H1 (cell line): Measurements from ENCODE around the gene ZPBP. TPM values are rescaled to one million over a fixed set of nuclear protein-coding genes. Genes with fewer than 3 reads are reported as not detected.

Experiments used
- CTCF ChIA-PET: fragments of 300-600 bp; sonication (Branson Sonifier 250); formaldehyde crosslinking; loops from one replicate; lab custom pipeline; 2021; ENCODE audit not compliant: partially characterized antibody; lab: Charles Lee
- POLR2A ChIA-PET: fragments of 300-600 bp; sonication (Branson Sonifier 250); formaldehyde crosslinking; loops from one replicate; lab custom pipeline; 2021; ENCODE audit warnings: inconsistent platforms; ENCODE audit not compliant: partially characterized antibody; lab: Charles Lee
- DNase-seq, 2 experiments: peaks; one replicate each; pipeline versions ENCODE4 v3.0.0 to v3.0.0-alpha.2; 2010 to 2022; ENCODE audit warnings: low spot score in 2 of 2, low read depth in 1 of 2, mixed read lengths in 1 of 2
- FAIRE-seq: peaks from 2 replicates; lab custom pipeline; 2011; peaks lifted over from hg19 to GRCh38; lab: Jason Lieb, UNC
- H2AFZ ChIP-seq: 2 replicates; pipeline ENCODE4 v1.8.1; 2012; ENCODE audit warnings: low read length, inconsistent platforms
- H2AK5ac ChIP-seq: 2 replicates; pipeline ENCODE4 v1.6.1; 2013; ENCODE audit warnings: low read depth, low read length
- H2BK120ac ChIP-seq: replicated peaks from 2 replicates; pipeline ENCODE3; 2013; ENCODE audit warnings: low read depth, low read length, inconsistent platforms
- H2BK12ac ChIP-seq: 2 replicates; pipeline ENCODE4 v1.6.1; 2013; ENCODE audit warnings: low read depth, low read length
- H2BK15ac ChIP-seq: 2 replicates; pipeline ENCODE4 v1.6.1; 2013; ENCODE audit warnings: low read length
- H2BK20ac ChIP-seq: 2 replicates; pipeline ENCODE4 v1.6.1; 2013; ENCODE audit warnings: low read length
- H2BK5ac ChIP-seq: 2 replicates; pipeline ENCODE4 v1.6.1; 2013; ENCODE audit warnings: low read depth, low read length
- H3K14ac ChIP-seq: 2 replicates; pipeline ENCODE4 v1.6.1; 2013; ENCODE audit warnings: inconsistent platforms; ENCODE audit not compliant: insufficient read length
- H3K18ac ChIP-seq: 2 replicates; pipeline ENCODE4 v1.6.1; 2013; ENCODE audit warnings: low read length; ENCODE audit errors: extremely low read depth
- H3K23ac ChIP-seq: 2 replicates; pipeline ENCODE4 v1.6.1; 2013; ENCODE audit warnings: inconsistent platforms; ENCODE audit not compliant: insufficient read length
- H3K23me2 ChIP-seq: 2 replicates; pipeline ENCODE4 v1.6.1; 2013; ENCODE audit warnings: low read depth, low read length
- H3K27ac ChIP-seq: 2 replicates; pipeline ENCODE4 v1.6.1; 2011; ENCODE audit warnings: low read depth, low read length, inconsistent platforms
- H3K27me3 ChIP-seq, 4 experiments: replicated peaks in 1 of 4; 1 replicate in 1 of 4; 2 replicates in 3 of 4; pipeline versions ENCODE4 v1.6.1 to v1.8.1; 2011 to 2013; ENCODE audit warnings: low read length in 3 of 4, mild to moderate bottlenecking in 3 of 4, inconsistent platforms in 2 of 4, mixed read lengths in 2 of 4, moderate library complexity in 1 of 4; ENCODE audit not compliant: control insufficient read depth in 3 of 4, insufficient read depth in 3 of 4; ENCODE audit errors: extremely low read depth in 1 of 4
- H3K36me3 ChIP-seq, 4 experiments: 2 replicates each; pipeline versions ENCODE4 v1.6.1 to v1.8.1; 2011 to 2013; ENCODE audit warnings: mild to moderate bottlenecking in 4 of 4, low read length in 3 of 4, moderate library complexity in 2 of 4, control low read depth in 1 of 4, inconsistent platforms in 1 of 4; ENCODE audit not compliant: insufficient read depth in 4 of 4, control insufficient read depth in 2 of 4
- H3K4ac ChIP-seq: replicated peaks from 2 replicates; pipeline ENCODE3; 2013; ENCODE audit warnings: low read length, low read depth, mixed read lengths, inconsistent platforms; ENCODE audit not compliant: insufficient read length
- H3K4me1 ChIP-seq, 4 experiments: replicated peaks in 1 of 4; 1 replicate in 1 of 4; 2 replicates in 3 of 4; pipeline versions ENCODE4 v1.6.1 to v1.8.1; 2011 to 2013; ENCODE audit warnings: low read length in 3 of 4, inconsistent platforms in 2 of 4, mixed read lengths in 1 of 4; ENCODE audit not compliant: insufficient read depth in 4 of 4, control insufficient read depth in 3 of 4
- H3K4me2 ChIP-seq, 2 experiments: 2 replicates each; pipeline versions ENCODE4 v1.6.1 to v1.8.1; 2011 to 2013; ENCODE audit warnings: low read depth in 2 of 2, low read length in 2 of 2, control low read depth in 1 of 2, inconsistent platforms in 1 of 2, mild to moderate bottlenecking in 1 of 2; ENCODE audit not compliant: insufficient read depth in 1 of 2
- H3K4me3 ChIP-seq, 4 experiments: fragments of 200-600, 300-600 bp in 1 of 4; sonication (generic), shearing (Covaris generic), sonication (Bioruptor Twin) in 1 of 4; 2 replicates each; pipeline versions ENCODE4 v1.5.1 to v1.8.1; 2011 to 2016; ENCODE audit warnings: low read length in 4 of 4, low read depth in 3 of 4, control low read depth in 2 of 4, inconsistent platforms in 2 of 4, mild to moderate bottlenecking in 2 of 4, mixed read lengths in 1 of 4, moderate library complexity in 1 of 4; ENCODE audit not compliant: insufficient read depth in 2 of 4; ENCODE audit errors: extremely low read depth in 1 of 4
- H3K56ac ChIP-seq: replicated peaks from 2 replicates; pipeline ENCODE3; 2013; ENCODE audit warnings: low read depth, mild to moderate bottlenecking, mixed read lengths, low read length, inconsistent platforms; ENCODE audit not compliant: insufficient read length
- H3K79me1 ChIP-seq: 2 replicates; pipeline ENCODE4 v1.6.1; 2013; ENCODE audit warnings: low read depth, low read length, control low read depth
- H3K79me2 ChIP-seq, 2 experiments: 2 replicates each; pipeline versions ENCODE4 v1.6.1 to v1.8.1; 2012 to 2013; ENCODE audit warnings: low read length in 2 of 2, mild to moderate bottlenecking in 2 of 2, inconsistent platforms in 1 of 2; ENCODE audit not compliant: insufficient read depth in 2 of 2, control insufficient read depth in 1 of 2
- H3K9ac ChIP-seq, 4 experiments: replicated peaks in 1 of 4; 1 replicate in 1 of 4; 2 replicates in 3 of 4; pipeline versions ENCODE4 v1.6.1 to v1.8.1; 2011 to 2013; ENCODE audit warnings: low read depth in 3 of 4, low read length in 3 of 4, control low read depth in 2 of 4, mild to moderate bottlenecking in 2 of 4, moderate library complexity in 2 of 4, inconsistent platforms in 1 of 4; ENCODE audit errors: extremely low read depth in 1 of 4
- H3K9me3 ChIP-seq, 2 experiments: 2 replicates each; pipeline versions ENCODE4 v1.6.1 to v1.8.1; 2012 to 2013; ENCODE audit warnings: mild to moderate bottlenecking in 2 of 2, moderate library complexity in 2 of 2, control low read depth in 1 of 2, inconsistent platforms in 1 of 2, low read depth in 1 of 2, low read length in 1 of 2, mixed read lengths in 1 of 2; ENCODE audit not compliant: insufficient read depth in 2 of 2
- H4K20me1 ChIP-seq, 2 experiments: replicated peaks in 1 of 2; 2 replicates each; pipeline versions ENCODE3 to v1.8.1; 2011 to 2013; ENCODE audit warnings: inconsistent platforms in 2 of 2, low read length in 2 of 2, mild to moderate bottlenecking in 1 of 2; ENCODE audit not compliant: insufficient read depth in 2 of 2, control insufficient read depth in 1 of 2
- H4K5ac ChIP-seq: 2 replicates; pipeline ENCODE4 v1.6.1; 2013; ENCODE audit warnings: low read length, low read depth, mixed read lengths, inconsistent platforms; ENCODE audit not compliant: insufficient read length
- H4K8ac ChIP-seq: 2 replicates; pipeline ENCODE4 v1.8.0; 2013; ENCODE audit warnings: mild to moderate bottlenecking, moderate library complexity, low read length, inconsistent platforms; ENCODE audit not compliant: insufficient read depth; ENCODE audit errors: extremely low read depth
- H4K91ac ChIP-seq: replicated peaks from 2 replicates; pipeline ENCODE3; 2013; ENCODE audit warnings: low read length, mixed read lengths, inconsistent platforms; ENCODE audit not compliant: insufficient read length
- WGBS, 2 experiments: shearing (Covaris generic) in 1 of 2; methylation state at CpG; one replicate each; pipeline versions ENCODE4 v1.1.6 to v1.1.7; 2013 to 2015; ENCODE audit warnings: low lambda C conversion rate in 2 of 2, mixed read lengths in 2 of 2, inconsistent platforms in 1 of 2, low coverage in 1 of 2, missing lambda C conversion rate in 1 of 2; ENCODE audit not compliant: insufficient replicate concordance in 2 of 2, insufficient coverage in 1 of 2, insufficient read length in 1 of 2; ENCODE audit errors: extremely low coverage in 1 of 2, missing lambda C conversion rate in 1 of 2; 5-methylcytosine and 5-hydroxymethylcytosine counted together
- polyA plus RNA-seq, 7 experiments: library from polyadenylated mRNA; depleted of rRNA in 3 of 7; stranded (reverse) in 5 of 7; unstranded in 2 of 7; fragments of >200 nt in 5 of 7; fragments of 200-250 nt in 2 of 7; gene quantifications; 1 replicate in 5 of 7; 2 replicates in 1 of 7; 4 replicates in 1 of 7; pipeline versions ENCODE4 v1.2.1 to v1.2.3, GENCODE V29; 2011 to 2013; ENCODE audit warnings: missing spikeins in 2 of 7, mixed read lengths in 2 of 7
- total RNA-seq: library from RNA; stranded (reverse); fragmentation: NEBNext Ultra II Directional; extraction: Animal tissue kit (Norgen Biotek cat#: 25700); gene quantifications from 2 replicates; pipeline ENCODE4 v1.2.1, GENCODE V29; 2021
- TF ChIP-seq, protein P1 (sequence below): fragments of 300-600 bp; sonication (generic); IDR thresholded peaks from 2 replicates; pipeline ENCODE4 v1.7.1; 2012; ENCODE audit warnings: low read length, moderate library complexity, mild to moderate bottlenecking, inconsistent platforms; ENCODE audit not compliant: insufficient replicate concordance

The ZPBP gene
- total and polyA plus RNA-seq, 2 of the 8 experiments (the other 6 are each of a cell fraction or from before 2014, with no cell fraction given) = not detected

DNA sequence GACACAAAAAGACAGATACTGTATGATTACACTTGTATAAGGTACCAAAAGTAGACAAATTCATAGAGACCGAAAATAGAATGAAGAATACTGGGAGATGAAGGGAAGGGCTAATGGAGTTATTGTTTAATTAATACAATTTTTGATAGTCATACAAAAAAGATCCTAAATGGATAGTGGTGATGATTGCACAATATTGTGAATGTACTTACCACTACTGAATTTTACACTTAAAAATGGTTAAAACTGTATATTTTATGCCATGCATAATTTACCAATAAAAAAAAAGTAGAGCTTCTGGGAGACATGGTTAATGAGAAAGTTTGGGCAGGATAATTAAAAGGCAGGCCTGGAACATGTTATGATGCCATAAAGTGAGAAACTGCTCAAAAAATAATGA lies 119.0 kb downstream of the ZPBP start:
- 84% methylated on average over 1 of the region's 1 CpG; no CpG with 5 or more reads in 1 of the 2 experiments for WGBS, 2 experiments
- Histone ChIP-seq H3K18ac (no peak overlapping the region), H2BK120ac (no peak overlapping the region), H3K79me2 (no peaks in the 10 kb centered on the region), H3K4me3 (no peak overlapping the region), H3K14ac (no peak overlapping the region), H4K91ac (no peak overlapping the region), H3K36me3 (no peaks in the 10 kb centered on the region), H2AK5ac (no peak overlapping the region), H3K4me2 (no peak overlapping the region), H2BK5ac (no peak overlapping the region), H4K20me1 (no peaks in the 10 kb centered on the region), H3K9ac (no peak overlapping the region), H3K79me1 (no peaks in the 10 kb centered on the region), H4K5ac (no peak overlapping the region), H2BK20ac (no peak overlapping the region), H3K23ac (no peak overlapping the region), H3K9me3 (no peaks in the 10 kb centered on the region), H2BK15ac (no peak overlapping the region), H2AFZ (no peak overlapping the region), H3K27me3 (no peaks in the 10 kb centered on the region), H2BK12ac (no peak overlapping the region), H3K4me1 (no peaks in the 10 kb centered on the region), H3K27ac (no peak overlapping the region), H3K23me2 (no peaks in the 10 kb centered on the region), H3K56ac (no peak overlapping the region), H4K8ac (no peak overlapping the region), H3K4ac (no peak overlapping the region)
- no peak for DNase-seq
- POLR2A ChIA-PET = no interaction called here
- CTCF ChIA-PET = no interaction called here
- no peak for FAIRE-seq
- TF ChIP-seq, protein P1, sequence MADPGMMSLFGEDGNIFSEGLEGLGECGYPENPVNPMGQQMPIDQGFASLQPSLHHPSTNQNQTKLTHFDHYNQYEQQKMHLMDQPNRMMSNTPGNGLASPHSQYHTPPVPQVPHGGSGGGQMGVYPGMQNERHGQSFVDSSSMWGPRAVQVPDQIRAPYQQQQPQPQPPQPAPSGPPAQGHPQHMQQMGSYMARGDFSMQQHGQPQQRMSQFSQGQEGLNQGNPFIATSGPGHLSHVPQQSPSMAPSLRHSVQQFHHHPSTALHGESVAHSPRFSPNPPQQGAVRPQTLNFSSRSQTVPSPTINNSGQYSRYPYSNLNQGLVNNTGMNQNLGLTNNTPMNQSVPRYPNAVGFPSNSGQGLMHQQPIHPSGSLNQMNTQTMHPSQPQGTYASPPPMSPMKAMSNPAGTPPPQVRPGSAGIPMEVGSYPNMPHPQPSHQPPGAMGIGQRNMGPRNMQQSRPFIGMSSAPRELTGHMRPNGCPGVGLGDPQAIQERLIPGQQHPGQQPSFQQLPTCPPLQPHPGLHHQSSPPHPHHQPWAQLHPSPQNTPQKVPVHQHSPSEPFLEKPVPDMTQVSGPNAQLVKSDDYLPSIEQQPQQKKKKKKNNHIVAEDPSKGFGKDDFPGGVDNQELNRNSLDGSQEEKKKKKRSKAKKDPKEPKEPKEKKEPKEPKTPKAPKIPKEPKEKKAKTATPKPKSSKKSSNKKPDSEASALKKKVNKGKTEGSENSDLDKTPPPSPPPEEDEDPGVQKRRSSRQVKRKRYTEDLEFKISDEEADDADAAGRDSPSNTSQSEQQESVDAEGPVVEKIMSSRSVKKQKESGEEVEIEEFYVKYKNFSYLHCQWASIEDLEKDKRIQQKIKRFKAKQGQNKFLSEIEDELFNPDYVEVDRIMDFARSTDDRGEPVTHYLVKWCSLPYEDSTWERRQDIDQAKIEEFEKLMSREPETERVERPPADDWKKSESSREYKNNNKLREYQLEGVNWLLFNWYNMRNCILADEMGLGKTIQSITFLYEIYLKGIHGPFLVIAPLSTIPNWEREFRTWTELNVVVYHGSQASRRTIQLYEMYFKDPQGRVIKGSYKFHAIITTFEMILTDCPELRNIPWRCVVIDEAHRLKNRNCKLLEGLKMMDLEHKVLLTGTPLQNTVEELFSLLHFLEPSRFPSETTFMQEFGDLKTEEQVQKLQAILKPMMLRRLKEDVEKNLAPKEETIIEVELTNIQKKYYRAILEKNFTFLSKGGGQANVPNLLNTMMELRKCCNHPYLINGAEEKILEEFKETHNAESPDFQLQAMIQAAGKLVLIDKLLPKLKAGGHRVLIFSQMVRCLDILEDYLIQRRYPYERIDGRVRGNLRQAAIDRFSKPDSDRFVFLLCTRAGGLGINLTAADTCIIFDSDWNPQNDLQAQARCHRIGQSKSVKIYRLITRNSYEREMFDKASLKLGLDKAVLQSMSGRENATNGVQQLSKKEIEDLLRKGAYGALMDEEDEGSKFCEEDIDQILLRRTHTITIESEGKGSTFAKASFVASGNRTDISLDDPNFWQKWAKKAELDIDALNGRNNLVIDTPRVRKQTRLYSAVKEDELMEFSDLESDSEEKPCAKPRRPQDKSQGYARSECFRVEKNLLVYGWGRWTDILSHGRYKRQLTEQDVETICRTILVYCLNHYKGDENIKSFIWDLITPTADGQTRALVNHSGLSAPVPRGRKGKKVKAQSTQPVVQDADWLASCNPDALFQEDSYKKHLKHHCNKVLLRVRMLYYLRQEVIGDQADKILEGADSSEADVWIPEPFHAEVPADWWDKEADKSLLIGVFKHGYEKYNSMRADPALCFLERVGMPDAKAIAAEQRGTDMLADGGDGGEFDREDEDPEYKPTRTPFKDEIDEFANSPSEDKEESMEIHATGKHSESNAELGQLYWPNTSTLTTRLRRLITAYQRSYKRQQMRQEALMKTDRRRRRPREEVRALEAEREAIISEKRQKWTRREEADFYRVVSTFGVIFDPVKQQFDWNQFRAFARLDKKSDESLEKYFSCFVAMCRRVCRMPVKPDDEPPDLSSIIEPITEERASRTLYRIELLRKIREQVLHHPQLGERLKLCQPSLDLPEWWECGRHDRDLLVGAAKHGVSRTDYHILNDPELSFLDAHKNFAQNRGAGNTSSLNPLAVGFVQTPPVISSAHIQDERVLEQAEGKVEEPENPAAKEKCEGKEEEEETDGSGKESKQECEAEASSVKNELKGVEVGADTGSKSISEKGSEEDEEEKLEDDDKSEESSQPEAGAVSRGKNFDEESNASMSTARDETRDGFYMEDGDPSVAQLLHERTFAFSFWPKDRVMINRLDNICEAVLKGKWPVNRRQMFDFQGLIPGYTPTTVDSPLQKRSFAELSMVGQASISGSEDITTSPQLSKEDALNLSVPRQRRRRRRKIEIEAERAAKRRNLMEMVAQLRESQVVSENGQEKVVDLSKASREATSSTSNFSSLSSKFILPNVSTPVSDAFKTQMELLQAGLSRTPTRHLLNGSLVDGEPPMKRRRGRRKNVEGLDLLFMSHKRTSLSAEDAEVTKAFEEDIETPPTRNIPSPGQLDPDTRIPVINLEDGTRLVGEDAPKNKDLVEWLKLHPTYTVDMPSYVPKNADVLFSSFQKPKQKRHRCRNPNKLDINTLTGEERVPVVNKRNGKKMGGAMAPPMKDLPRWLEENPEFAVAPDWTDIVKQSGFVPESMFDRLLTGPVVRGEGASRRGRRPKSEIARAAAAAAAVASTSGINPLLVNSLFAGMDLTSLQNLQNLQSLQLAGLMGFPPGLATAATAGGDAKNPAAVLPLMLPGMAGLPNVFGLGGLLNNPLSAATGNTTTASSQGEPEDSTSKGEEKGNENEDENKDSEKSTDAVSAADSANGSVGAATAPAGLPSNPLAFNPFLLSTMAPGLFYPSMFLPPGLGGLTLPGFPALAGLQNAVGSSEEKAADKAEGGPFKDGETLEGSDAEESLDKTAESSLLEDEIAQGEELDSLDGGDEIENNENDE = no peak
